Measurements from ENCODE around the gene ZWILCH. TPM values are rescaled to one million over a fixed set of nuclear protein-coding genes. Genes with fewer than 3 reads are reported as not detected.

Gene ZWILCH
- total and polyA plus RNA-seq, 9 of the 15 experiments (the other 6 are each of a cell fraction or from before 2014, with no cell fraction given), result 32.8 to 94.2 (median 52.1) TPM

GRCh38 chr15:66508293-66508883, 3.3 kb downstream of the ZWILCH start:
- intact Hi-C loops (cut with micrococcal nuclease), result loop anchor here (5.0 kb wide), 1 partner anchor 59 kb away; the partner anchor contains the start of gene LCTL
- Histone ChIP-seq H2AFZ (ENCODE audit: low read depth, low read length) (no peak overlapping the region), H3K4me2 (ENCODE audit: insufficient read depth, low read length) (no peak overlapping the region)
- TF ChIP-seq DNMT1 (IDR thresholded peaks at IDR 0.05), result no peak
- TF ChIP-seq ZNF511 (CRISPR knock-in tag; IDR thresholded peaks at IDR 0.05), result no peak
- no peak for TF ChIP-seq CEBPB (tag; IDR thresholded peaks at IDR 0.05)
- no peak for TF ChIP-seq COPS2 (conservative IDR thresholded peaks at IDR 0.05)
- no peak for TF ChIP-seq ZFPM2 (CRISPR knock-in tag; IDR thresholded peaks at IDR 0.05)
- TF ChIP-seq ZSCAN29 (IDR thresholded peaks at IDR 0.05), result no peak
- no peak for TF ChIP-seq HSF4 (CRISPR knock-in tag; IDR thresholded peaks at IDR 0.05; ENCODE audit: borderline replicate concordance)
- no peak for TF ChIP-seq TFE3 (CRISPR knock-in tag; IDR thresholded peaks at IDR 0.05)
- no peak for TF ChIP-seq VEZF1 (CRISPR knock-in tag; IDR thresholded peaks at IDR 0.05)
- no peak for TF ChIP-seq POLR2B (IDR thresholded peaks at IDR 0.05; ENCODE audit: low read depth, partially characterized antibody)
- TF ChIP-seq FOXP4 (CRISPR knock-in tag; IDR thresholded peaks at IDR 0.05; ENCODE audit: borderline replicate concordance), result no peak
- no peak for TF ChIP-seq PTRF (tag; IDR thresholded peaks at IDR 0.05)
- no peak for TF ChIP-seq ZMIZ1 (IDR thresholded peaks at IDR 0.05; ENCODE audit: low read depth in 2 of 2, low read length in 2 of 2)

More at GRCh38 chr15:66508293-66508883, 3.3 kb downstream of the ZWILCH start:
- POLR2A ChIA-PET, result interaction anchor here (0.6 to 1.0 kb wide), 2 partner anchors 11 to 52 kb away, joined by 3 to 6 read pairs; partner anchors contain the start of gene SNAPC5
- H3K27ac ChIP-seq (ENCODE audit: extremely low read depth, low read depth, low read length), result no peak overlapping the region
- no TSS peak for BruUV-seq (replicated peaks)
- no peaks in the 10 kb centered on the region for H3K27me3 ChIP-seq (ENCODE audit: control insufficient read depth in 2 of 2, insufficient read depth in 2 of 2, low read length in 2 of 2)
- FAIRE-seq (no peak), DNase-seq (ENCODE audit: extremely low read depth in 1 of 4, low spot score in 3 of 4) (peak in 1 of 4 experiments; percentile 42), ATAC-seq (no peak)
- CTCF ChIA-PET (ENCODE audit: low intra/inter-chr PET ratio), result no interaction called here
- H4K20me1 ChIP-seq (replicated peaks; ENCODE audit: control insufficient read depth, insufficient read depth, low read length), result peaks cover 10% of the 10 kb centered on the region
- no peak overlapping the region for H3K4me3 ChIP-seq
- H3K36me3 ChIP-seq (ENCODE audit: control insufficient read depth, insufficient read depth, low read length), result peaks cover 24% of the 10 kb centered on the region
- no peaks in the 10 kb centered on the region for H3K9me1 ChIP-seq (ENCODE audit: control insufficient read depth, insufficient read depth, low read length)
- peaks cover 8 to 17% of the 10 kb centered on the region in 2 experiments for H3K4me1 ChIP-seq (replicated peaks in 1 of 2; ENCODE audit: control insufficient read depth in 2 of 2, insufficient read depth in 2 of 2, low read length in 2 of 2)
- H3K9me3 ChIP-seq (replicated peaks; ENCODE audit: control insufficient read depth, insufficient read depth, low read depth, low read length), result no peaks in the 10 kb centered on the region
- in situ Hi-C loops (cut with MboI), result no loop called here
- WGBS (ENCODE audit: insufficient coverage, low coverage, missing lambda C conversion rate), result 21% methylated on average over 3 of the region's 3 CpGs
- peaks cover 54% of the 10 kb centered on the region for H3K79me2 ChIP-seq (ENCODE audit: control insufficient read depth, insufficient read depth, low read length)
- H3K9ac ChIP-seq (ENCODE audit: insufficient read depth in 1 of 2, low read depth in 2 of 2, low read length in 2 of 2), result no peak overlapping the region
